D721Med (cell line): ENCODE results near the gene BCL2A1.
"Not testable (repeated sequence)": the region's sequence is repeated elsewhere in the genome, so short reads cannot be mapped to it uniquely, and the experiment has no call there.

Experiments used
- DNase-seq: peaks from one replicate; pipeline ENCODE4 v3.0.0; 2011; ENCODE audit warnings: low spot score; ENCODE audit not compliant: insufficient read length
- FAIRE-seq: peaks from 2 replicates; lab custom pipeline; 2011; peaks lifted over from hg19 to GRCh38; lab: Jason Lieb, UNC
- TF ChIP-seq, protein P1 (sequence below): IDR thresholded peaks from 2 replicates; pipeline ENCODE4 v1.5.1; 2012; ENCODE audit warnings: mild to moderate bottlenecking, control low read depth; ENCODE audit not compliant: insufficient read depth; ENCODE audit errors: missing control alignments

The BCL2A1 gene

DNA sequence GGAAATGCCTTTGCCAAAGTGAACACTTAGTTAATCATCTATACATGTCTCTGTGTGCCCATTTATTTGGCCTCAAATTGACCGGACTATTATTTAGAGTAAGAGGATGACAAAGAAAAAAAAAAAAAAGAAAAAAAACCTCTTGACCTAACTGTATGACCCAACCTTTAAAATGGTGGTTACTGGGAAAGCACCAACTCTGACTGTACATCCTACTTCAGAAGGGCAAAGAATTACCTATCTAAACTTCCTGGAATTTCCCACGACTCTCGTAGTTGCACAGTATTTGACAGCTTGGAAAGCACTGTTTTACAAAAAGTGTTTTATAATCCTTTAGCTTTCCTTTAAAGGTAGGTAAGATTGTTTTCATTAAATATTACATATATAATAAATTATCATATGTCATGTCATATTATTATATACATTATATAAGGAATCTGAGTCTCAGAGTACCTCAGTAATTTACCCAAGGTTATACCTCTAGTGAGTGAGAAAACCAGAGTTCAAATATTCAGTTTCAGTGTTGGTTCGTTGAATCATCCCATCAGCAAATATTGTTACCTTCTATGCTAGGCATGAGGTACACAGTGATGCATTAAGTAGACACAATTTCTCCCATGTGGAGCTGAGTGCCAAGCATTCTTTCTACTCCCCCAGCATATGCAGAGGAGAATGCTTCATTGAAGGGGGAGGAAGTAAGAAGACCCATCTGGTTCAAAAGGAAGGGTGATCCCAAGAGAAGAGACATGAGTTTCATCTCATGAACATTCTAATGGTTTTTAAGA, 5.0 kb downstream of the BCL2A1 start:
- TF ChIP-seq, protein P1, sequence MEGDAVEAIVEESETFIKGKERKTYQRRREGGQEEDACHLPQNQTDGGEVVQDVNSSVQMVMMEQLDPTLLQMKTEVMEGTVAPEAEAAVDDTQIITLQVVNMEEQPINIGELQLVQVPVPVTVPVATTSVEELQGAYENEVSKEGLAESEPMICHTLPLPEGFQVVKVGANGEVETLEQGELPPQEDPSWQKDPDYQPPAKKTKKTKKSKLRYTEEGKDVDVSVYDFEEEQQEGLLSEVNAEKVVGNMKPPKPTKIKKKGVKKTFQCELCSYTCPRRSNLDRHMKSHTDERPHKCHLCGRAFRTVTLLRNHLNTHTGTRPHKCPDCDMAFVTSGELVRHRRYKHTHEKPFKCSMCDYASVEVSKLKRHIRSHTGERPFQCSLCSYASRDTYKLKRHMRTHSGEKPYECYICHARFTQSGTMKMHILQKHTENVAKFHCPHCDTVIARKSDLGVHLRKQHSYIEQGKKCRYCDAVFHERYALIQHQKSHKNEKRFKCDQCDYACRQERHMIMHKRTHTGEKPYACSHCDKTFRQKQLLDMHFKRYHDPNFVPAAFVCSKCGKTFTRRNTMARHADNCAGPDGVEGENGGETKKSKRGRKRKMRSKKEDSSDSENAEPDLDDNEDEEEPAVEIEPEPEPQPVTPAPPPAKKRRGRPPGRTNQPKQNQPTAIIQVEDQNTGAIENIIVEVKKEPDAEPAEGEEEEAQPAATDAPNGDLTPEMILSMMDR, result no peak
- no peak for FAIRE-seq

DNA sequence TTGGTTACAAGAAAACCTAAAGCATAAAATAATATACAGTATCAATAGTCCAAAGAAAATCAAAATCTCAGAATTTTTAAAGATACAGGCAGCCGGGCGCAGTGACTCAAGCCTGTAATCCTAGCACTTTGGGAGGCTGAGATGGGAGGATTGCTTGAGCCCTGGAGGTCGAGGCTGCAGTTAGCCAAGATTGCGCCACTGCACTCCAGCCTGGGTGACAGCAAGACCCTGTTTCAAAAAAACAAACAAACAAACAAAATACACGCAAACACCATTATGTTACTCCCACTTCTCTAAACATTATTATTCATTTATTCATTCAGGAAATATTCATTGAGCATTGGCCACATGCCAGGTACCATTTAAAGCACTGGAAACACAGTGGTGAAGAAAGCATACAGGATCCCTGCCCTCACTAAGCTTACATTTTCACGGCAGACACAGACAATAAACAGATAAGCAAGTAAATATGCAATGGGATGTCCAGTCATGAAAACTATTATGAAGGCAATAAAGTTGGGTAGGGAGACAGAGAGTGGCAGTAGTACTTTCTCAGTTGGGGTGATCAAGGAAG, 6.7 kb downstream of the BCL2A1 start:
- DNase-seq (no peak), FAIRE-seq (no peak)
- TF ChIP-seq, protein P1, result no peak

More for the DNA sequence above, 5.0 kb downstream of the BCL2A1 start:
- no peak for DNase-seq

DNA sequence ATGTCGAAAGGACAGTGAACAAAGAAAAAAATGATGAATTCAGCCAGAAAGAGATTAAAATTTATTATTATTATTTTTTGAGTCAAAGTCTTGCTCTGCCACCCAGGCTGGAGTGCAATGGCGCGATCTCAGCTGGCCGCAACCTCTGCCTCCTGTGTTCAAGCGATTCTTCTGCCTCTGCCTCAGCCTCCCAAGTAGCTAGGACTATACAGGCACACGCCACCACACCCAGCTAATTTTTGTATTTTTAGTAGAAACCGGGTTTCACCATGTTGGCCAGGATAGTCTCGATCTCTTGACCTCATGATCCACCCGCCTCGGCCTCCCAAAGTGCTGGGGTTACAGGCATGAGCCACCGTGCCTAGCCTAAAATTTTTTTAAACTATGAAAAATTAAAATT, 8.1 kb downstream of the BCL2A1 start:
- not testable (repeated sequence) for FAIRE-seq, DNase-seq

DNA sequence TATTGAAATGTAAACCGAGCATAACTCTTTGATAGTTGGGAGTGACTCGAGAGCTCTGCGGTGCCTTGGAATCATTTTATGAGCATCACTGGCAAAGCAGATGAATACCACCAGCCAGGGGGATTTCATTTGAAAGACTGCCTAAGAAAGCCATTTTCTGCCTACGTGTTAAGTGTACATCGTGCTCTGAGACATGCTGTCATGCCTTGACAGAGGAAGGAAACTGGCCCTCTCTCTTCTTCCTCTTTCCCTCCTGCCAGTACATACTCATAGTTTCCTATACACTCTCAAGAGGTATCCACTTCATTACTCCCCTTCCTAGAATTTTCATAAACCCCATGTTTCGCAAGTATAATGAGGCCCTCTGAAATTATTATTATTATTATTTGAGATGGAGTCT, 8.8 kb downstream of the BCL2A1 start:
- DNase-seq, result no peak
- no peak for FAIRE-seq
- TF ChIP-seq, protein P1, result no peak

DNA sequence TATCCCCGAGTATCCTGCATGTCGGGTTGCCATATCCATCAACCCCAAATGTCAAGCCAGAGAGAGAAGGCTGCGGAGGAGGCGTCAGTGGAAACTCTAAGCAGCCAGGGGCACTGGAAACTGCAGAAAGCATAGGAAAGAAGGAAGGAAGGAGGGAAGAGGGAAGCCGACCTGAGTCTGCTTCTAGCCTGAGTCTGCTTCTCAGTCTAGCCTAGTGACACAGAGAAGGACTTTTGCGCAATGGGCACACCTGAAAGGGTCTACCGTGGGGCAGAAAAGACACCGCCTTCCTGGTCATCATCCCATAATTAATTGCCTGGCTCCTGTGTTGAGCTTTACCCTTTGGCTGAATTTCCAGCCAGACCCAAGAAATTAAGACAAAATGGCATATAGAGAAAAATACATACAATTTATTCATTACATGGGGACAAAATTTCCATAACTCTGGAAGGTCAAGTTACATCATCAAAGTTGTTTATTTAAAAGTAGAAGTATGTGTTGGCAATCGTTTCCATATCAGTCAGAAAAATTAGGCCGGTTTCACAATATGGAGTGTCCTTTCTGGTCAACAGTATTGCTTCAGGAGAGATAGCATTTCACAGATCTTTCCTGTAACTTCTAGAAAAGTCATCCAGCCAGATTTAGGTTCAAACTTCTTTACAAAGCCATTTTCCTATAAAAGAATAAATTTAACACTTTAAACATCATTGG, 10.3 kb downstream of the BCL2A1 start:
- TF ChIP-seq, protein P1, result no peak
- FAIRE-seq (no peak), DNase-seq (no peak)

DNA sequence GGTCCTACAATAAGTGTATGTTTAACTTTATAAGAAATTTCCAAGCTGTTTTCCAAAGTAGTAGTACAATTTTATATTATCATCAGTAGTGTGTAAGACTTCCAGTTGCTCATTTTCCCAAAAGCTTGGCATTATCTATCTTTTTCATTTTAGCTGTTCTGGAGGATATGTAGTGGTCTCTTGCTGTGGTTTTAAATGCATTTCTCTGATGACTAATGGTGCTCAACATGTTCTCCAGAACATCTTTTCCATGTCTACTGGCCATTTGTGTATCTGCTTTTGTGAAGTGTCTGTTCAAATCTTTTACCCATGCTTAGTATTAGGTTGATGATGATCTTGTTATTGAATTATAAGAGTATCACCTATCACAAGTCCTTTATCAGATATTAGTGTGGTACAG, 13.3 kb downstream of the BCL2A1 start:
- DNase-seq (no peak), FAIRE-seq (no peak)
- TF ChIP-seq, protein P1, result no peak

DNA sequence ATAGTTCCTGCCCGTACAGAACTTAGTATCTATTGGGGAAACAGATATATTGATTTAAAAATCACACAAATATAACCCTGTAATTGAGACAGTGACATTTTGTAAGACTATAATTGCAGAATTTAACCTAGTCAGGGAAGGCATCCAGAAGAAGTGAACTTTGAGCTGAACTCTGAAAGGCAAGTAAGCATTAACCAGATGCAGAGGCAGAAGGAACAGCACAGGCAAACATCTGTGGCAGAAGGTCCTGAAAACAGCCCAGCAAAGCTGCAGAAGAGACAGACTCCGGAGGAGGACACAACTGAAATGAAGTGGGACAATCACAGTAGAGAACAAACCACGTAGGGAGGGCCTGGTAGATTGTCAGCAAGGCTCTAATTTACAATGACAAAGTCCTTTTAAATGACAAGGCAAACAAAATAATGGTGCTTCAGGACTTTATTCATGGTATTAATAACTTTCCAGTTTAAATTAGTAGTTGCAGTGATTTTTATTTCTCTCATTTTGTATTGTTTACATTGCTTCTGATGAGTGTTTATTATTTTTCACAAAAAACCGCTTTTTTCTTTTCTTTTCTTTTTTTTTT, 14.5 kb downstream of the BCL2A1 start:
- DNase-seq (no peak), FAIRE-seq (no peak)
- TF ChIP-seq, protein P1, result no peak
